Smooth muscle cell (in vitro differentiated cells): ENCODE results near the gene PPARG. TPM values are rescaled to one million over a fixed set of nuclear protein-coding genes. Genes with fewer than 3 reads are reported as not detected.

Experiments used
- DNase-seq: peaks from one replicate; lab custom pipeline; 2025; ENCODE audit not compliant: unreplicated experiment; lab: John Stamatoyannopoulos, UW
- H2AFZ ChIP-seq: fragments of 200-600 bp; sonication (generic); 2 replicates; pipeline ENCODE4 v1.6.0; 2016; ENCODE audit warnings: antibody characterized with exemption, low read depth, mild to moderate bottlenecking
- H3F3A ChIP-seq: fragments of 200-600 bp; sonication (generic); 2 replicates; pipeline ENCODE4 v1.6.0; 2017; ENCODE audit warnings: antibody characterized with exemption, low read depth
- H3K27ac ChIP-seq: fragments of 200-600 bp; sonication (generic); 2 replicates; pipeline ENCODE4 v1.5.1; 2016; ENCODE audit warnings: low read depth, mild to moderate bottlenecking
- H3K27me3 ChIP-seq: fragments of 200-600 bp; sonication (generic); 2 replicates; pipeline ENCODE4 v1.6.1; 2016; ENCODE audit warnings: low read depth, mild to moderate bottlenecking
- H3K36me3 ChIP-seq: fragments of 200-600 bp; sonication (generic); 2 replicates; pipeline ENCODE4 v1.5.1; 2016; ENCODE audit warnings: low read depth
- H3K4me1 ChIP-seq: fragments of 200-600 bp; sonication (generic); 2 replicates; pipeline ENCODE4 v1.5.1; 2016; ENCODE audit warnings: low read depth
- H3K4me2 ChIP-seq: fragments of 200-600 bp; sonication (generic); 2 replicates; pipeline ENCODE4 v1.6.0; 2016; ENCODE audit warnings: mild to moderate bottlenecking
- H3K4me3 ChIP-seq: fragments of 200-600 bp; sonication (generic); 2 replicates; pipeline ENCODE4 v1.5.1; 2016; ENCODE audit warnings: mild to moderate bottlenecking
- H3K79me2 ChIP-seq: fragments of 200-600 bp; sonication (generic); 2 replicates; pipeline ENCODE4 v1.6.0; 2016; ENCODE audit warnings: low read depth, mild to moderate bottlenecking
- H3K9ac ChIP-seq: fragments of 200-600 bp; sonication (generic); 2 replicates; pipeline ENCODE4 v1.6.0; 2016; ENCODE audit warnings: low read depth
- H3K9me3 ChIP-seq: fragments of 200-600 bp; sonication (generic); replicated peaks from 2 replicates; pipeline ENCODE4 v1.5.1; 2016; ENCODE audit warnings: low read depth
- H4K20me1 ChIP-seq: fragments of 200-600 bp; sonication (generic); 2 replicates; pipeline ENCODE4 v1.6.0; 2016; ENCODE audit warnings: low read depth
- CTCF ChIP-seq: fragments of 200-600 bp; sonication (generic); IDR thresholded peaks from 2 replicates; pipeline ENCODE4 v1.5.1; 2017; ENCODE audit warnings: borderline replicate concordance, mild to moderate bottlenecking, antibody characterized with exemption; ENCODE audit not compliant: insufficient read depth, poor library complexity, severe bottlenecking
- WGBS: methylation state at CpG from one replicate; pipeline ENCODE4 v1.1.7; 2016; ENCODE audit warnings: low lambda C conversion rate; 5-methylcytosine and 5-hydroxymethylcytosine counted together
- polyA plus RNA-seq: library from polyadenylated mRNA; unstranded; fragments of >200 nt; fragmentation: Nextera tagmentation; extraction: Ambion mirVana; gene quantifications from 2 replicates; pipeline ENCODE4 v1.2.1, GENCODE V29; 2016
- total RNA-seq: library from RNA; depleted of rRNA; stranded (reverse); fragments of >200 nt; gene quantifications from 2 replicates; pipeline ENCODE4 v1.2.3, GENCODE V29; 2014

The PPARG gene
- total and polyA plus RNA-seq, 2 experiments from 2014 or later = 1.5 to 8.5 TPM

GRCh38 chr3:12287727-12288181, 1.1 kb upstream of the PPARG start:
- Histone ChIP-seq H3K27ac (no peak overlapping the region), H3F3A (no peaks in the 10 kb centered on the region), H3K4me2 (peak overlapping the region; percentile 94), H3K79me2 (no peaks in the 10 kb centered on the region), H3K9ac (peak overlapping the region; percentile 48), H3K36me3 (no peaks in the 10 kb centered on the region), H3K4me3 (peak overlapping the region; percentile 64), H2AFZ (peak overlapping the region; percentile 72), H3K4me1 (peaks cover 3% of the 10 kb centered on the region), H3K27me3 (peaks cover 53% of the 10 kb centered on the region), H3K9me3 (no peaks in the 10 kb centered on the region), H4K20me1 (no peaks in the 10 kb centered on the region)
- TF ChIP-seq CTCF = no peak
- DNase-seq = no peak
- 0% methylated on average over 1 of the region's 63 CpGs for WGBS

GRCh38 chr3:12289524-12289923, 654 bp downstream of the PPARG start:
- Histone ChIP-seq H3K4me3 (peak overlapping the region; percentile 64), H3K4me2 (peak overlapping the region; percentile 94), H3K9ac (no peak overlapping the region), H3K4me1 (peaks cover 3% of the 10 kb centered on the region), H3K36me3 (no peaks in the 10 kb centered on the region), H4K20me1 (no peaks in the 10 kb centered on the region), H3K27ac (no peak overlapping the region), H3K27me3 (peaks cover 51% of the 10 kb centered on the region), H2AFZ (no peak overlapping the region), H3F3A (no peaks in the 10 kb centered on the region), H3K9me3 (no peaks in the 10 kb centered on the region), H3K79me2 (no peaks in the 10 kb centered on the region)
- WGBS = 54% methylated on average over 3 of the region's 3 CpGs
- no peak for TF ChIP-seq CTCF
- no peak for DNase-seq

GRCh38 chr3:12292770-12293169, 3.9 kb downstream of the PPARG start:
- DNase-seq = no peak
- H3K27ac ChIP-seq = peak overlapping the region; percentile 93
- no peak overlapping the region for H3K4me3 ChIP-seq
- H3K4me2 ChIP-seq = no peak overlapping the region
- H2AFZ ChIP-seq = no peak overlapping the region
- no peaks in the 10 kb centered on the region for H4K20me1 ChIP-seq
- H3K27me3 ChIP-seq = peaks cover 28% of the 10 kb centered on the region
- H3F3A ChIP-seq = no peaks in the 10 kb centered on the region
- H3K4me1 ChIP-seq = no peaks in the 10 kb centered on the region
- H3K9ac ChIP-seq = no peak overlapping the region
- peaks cover 5% of the 10 kb centered on the region for H3K79me2 ChIP-seq
- no peaks in the 10 kb centered on the region for H3K9me3 ChIP-seq
- 74% methylated on average over 9 of the region's 9 CpGs for WGBS
- no peak for TF ChIP-seq CTCF
- no peaks in the 10 kb centered on the region for H3K36me3 ChIP-seq

GRCh38 chr3:12294885-12295580, 6.2 kb downstream of the PPARG start:
- Histone ChIP-seq H3K9me3 (no peaks in the 10 kb centered on the region), H3K36me3 (no peaks in the 10 kb centered on the region), H4K20me1 (no peaks in the 10 kb centered on the region), H3K4me1 (no peaks in the 10 kb centered on the region), H3F3A (no peaks in the 10 kb centered on the region), H3K27ac (peak overlapping the region; percentile 93), H3K27me3 (peaks cover 6% of the 10 kb centered on the region), H3K9ac (peak overlapping the region; percentile 52), H3K79me2 (peaks cover 6% of the 10 kb centered on the region), H3K4me3 (no peak overlapping the region), H3K4me2 (no peak overlapping the region), H2AFZ (no peak overlapping the region)
- TF ChIP-seq CTCF = no peak
- DNase-seq = no peak
- WGBS = 60% methylated on average over 6 of the region's 6 CpGs
